Activated CD4-positive, alpha-beta memory T cell treated with anti-CD3 and anti-CD28 coated beads for 36 hours (primary cell): ENCODE measurements around the gene CGB7. TPM values are rescaled to one million over a fixed set of nuclear protein-coding genes. Genes with fewer than 3 reads are reported as not detected.
A peak's percentile ranks its signal among the peaks of the same experiment; 100 is the strongest.
"Not testable (repeated sequence)": the region's sequence is repeated elsewhere in the genome, so short reads cannot be mapped to it uniquely, and the experiment has no call there.

Experiments
- CTCF ChIA-PET: fragments of 350-600 bp; sonication (Branson Sonifier 250); formaldehyde crosslinking; loops from one replicate; lab custom pipeline; 2021; ENCODE audit warnings: antibody characterized with exemption, inconsistent platforms; lab: Charles Lee
- POLR2A ChIA-PET: fragments of 350-600 bp; sonication (Branson Sonifier 250); formaldehyde crosslinking; loops from one replicate; lab custom pipeline; 2021; ENCODE audit warnings: antibody characterized with exemption; lab: Charles Lee
- DNase-seq: peaks from one replicate; pipeline ENCODE4 v3.0.0-alpha.2; 2020
- H3K27ac Mint-ChIP-seq: one replicate; pipeline ENCODE4 v1.8.0; 2021; ENCODE audit warnings: mixed read lengths
- H3K27me3 Mint-ChIP-seq: one replicate; pipeline ENCODE4 v1.8.0; 2021; ENCODE audit warnings: mixed read lengths
- H3K36me3 Mint-ChIP-seq: one replicate; pipeline ENCODE4 v1.8.0; 2021; ENCODE audit warnings: mixed read lengths
- H3K4me1 Mint-ChIP-seq: one replicate; pipeline ENCODE4 v1.8.0; 2021; ENCODE audit warnings: low read depth, mixed read lengths
- H3K4me3 Mint-ChIP-seq: one replicate; pipeline ENCODE4 v1.8.0; 2021; ENCODE audit warnings: mild to moderate bottlenecking, mixed read lengths
- H3K9me3 Mint-ChIP-seq: one replicate; pipeline ENCODE4 v1.8.0; 2021; ENCODE audit warnings: mixed read lengths
- intact Hi-C: fragments of 100-400 bp; cut with micrococcal nuclease; formaldehyde crosslinking; loops from one replicate; pipeline ENCODE4 v1.15.1; 2023
- total RNA-seq, 2 experiments: library from RNA; stranded (reverse); gene quantifications; one replicate each; pipeline ENCODE4 v1.2.3, GENCODE V29; 2021

Gene CGB7
- total RNA-seq, 2 experiments from 2014 or later = not detected

DNA sequence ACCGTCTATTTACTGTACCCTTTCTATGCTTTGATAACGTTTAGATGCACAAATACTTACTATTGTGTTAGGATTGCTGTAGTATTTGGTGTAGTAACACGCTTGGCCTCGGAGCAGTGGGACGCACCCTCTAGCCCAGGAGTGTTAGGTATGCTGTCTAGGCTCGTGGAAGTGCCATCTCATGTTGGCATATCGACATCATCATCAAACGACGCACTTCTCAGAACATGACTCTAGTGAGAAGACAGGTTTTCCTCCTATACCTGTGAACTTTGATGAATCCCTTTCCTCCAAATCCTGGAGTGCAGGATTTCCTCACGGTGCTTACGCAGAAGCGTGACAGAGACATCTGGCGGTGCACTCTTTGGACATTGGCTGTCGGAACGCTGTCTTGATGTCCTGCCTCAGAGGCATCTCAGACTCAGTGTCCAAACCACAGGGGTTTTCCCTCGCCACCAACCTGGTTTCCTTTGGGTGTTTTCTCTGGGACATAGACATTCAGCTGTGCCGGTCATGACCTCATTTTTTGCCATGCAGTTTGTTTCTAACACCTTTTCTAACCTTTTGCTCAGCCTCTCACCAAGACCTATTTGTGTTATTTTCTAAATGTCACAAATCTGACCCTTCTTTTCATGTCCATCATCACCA lies 34.0 kb upstream of the CGB7 start:
- H3K27ac Mint-ChIP-seq = peak overlapping the region; percentile 25
- peak; percentile 18 for DNase-seq
- ChIA-PET POLR2A (no interaction called here), CTCF (interaction anchor here (1.6 kb wide), 1 partner anchor 23 kb away, joined by 4 read pairs; the partner anchor contains the start of gene LIN7B)
- intact Hi-C loops = no loop called here
- H3K4me1 Mint-ChIP-seq = peaks cover 35% of the 10 kb centered on the region
- H3K27me3 Mint-ChIP-seq = no peaks in the 10 kb centered on the region
- H3K9me3 Mint-ChIP-seq = no peaks in the 10 kb centered on the region
- peaks cover 46% of the 10 kb centered on the region for H3K36me3 Mint-ChIP-seq
- no peak overlapping the region for H3K4me3 Mint-ChIP-seq

DNA sequence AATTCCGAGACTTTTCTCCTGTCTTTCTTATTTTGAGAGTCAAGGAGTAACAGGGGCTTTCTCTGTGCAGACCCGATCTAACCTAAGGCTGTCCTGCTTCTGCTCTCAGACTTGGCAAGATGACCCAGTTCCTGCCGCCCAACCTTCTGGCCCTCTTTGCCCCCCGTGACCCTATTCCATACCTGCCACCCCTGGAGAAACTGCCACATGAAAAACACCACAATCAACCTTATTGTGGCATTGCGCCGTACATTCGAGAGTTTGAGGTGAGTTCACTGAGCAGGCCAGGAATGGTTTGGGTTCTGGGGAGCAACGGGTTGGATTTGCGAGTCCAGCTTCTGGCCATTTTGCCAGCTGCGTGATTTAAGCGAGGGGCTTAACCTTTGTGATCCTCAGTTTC lies 28.7 kb upstream of the CGB7 start:
- Mint-ChIP-seq H3K9me3 (no peaks in the 10 kb centered on the region), H3K27me3 (no peaks in the 10 kb centered on the region), H3K36me3 (peaks cover 38% of the 10 kb centered on the region), H3K27ac (peak overlapping the region; percentile 82), H3K4me1 (peaks cover 39% of the 10 kb centered on the region), H3K4me3 (peak overlapping the region; percentile 96)
- POLR2A ChIA-PET = interaction anchor here (0.8 kb wide), 1 partner anchor 28 kb away, joined by 3 read pairs; the partner anchor contains the start of gene LIN7B
- no peak for DNase-seq
- intact Hi-C loops = loop anchor here (10.0 kb wide), 1 partner anchor 91 kb away; the partner anchor contains the start of genes GYS1 and RUVBL2
- CTCF ChIA-PET = interaction anchor here (1.2 to 4.0 kb wide), 5 partner anchors 9 to 62 kb away, joined by 3 to 42 read pairs (median 6); no protein-coding TSS in a partner anchor

DNA sequence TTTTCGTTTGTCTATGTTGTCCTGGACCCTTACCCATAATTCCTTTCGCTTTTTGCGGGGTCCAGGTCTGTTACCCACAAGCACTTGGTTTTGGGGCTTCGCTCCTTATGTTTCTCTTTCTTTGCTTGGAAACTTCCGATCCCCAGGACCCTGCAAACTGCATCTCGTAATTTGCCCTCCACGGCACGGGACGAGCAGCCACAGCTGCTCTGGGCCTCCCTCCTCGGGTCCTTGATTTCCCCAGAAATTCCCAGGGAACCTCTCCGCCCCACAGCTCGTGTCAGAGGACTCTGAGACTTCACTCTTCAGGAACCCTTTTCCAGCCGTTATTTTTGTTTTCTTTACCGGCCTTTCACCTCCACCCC lies 28.3 kb upstream of the CGB7 start:
- H3K4me1 Mint-ChIP-seq = peaks cover 37% of the 10 kb centered on the region
- ChIA-PET CTCF (interaction anchor here (1.2 to 4.0 kb wide), 4 partner anchors 9 to 62 kb away, joined by 3 to 42 read pairs (median 6); no protein-coding TSS in a partner anchor), POLR2A (interaction anchor here (0.8 kb wide), 1 partner anchor 28 kb away, joined by 3 read pairs; the partner anchor contains the start of gene LIN7B)
- H3K36me3 Mint-ChIP-seq = peaks cover 35% of the 10 kb centered on the region
- no peaks in the 10 kb centered on the region for H3K9me3 Mint-ChIP-seq
- intact Hi-C loops = loop anchor here (1.0 to 10.0 kb wide), 3 partner anchors 33 to 440 kb away; partner anchors contain the start of genes C19orf73, CA11, GYS1 and PPFIA3
- H3K27ac Mint-ChIP-seq = peak overlapping the region; percentile 82
- H3K27me3 Mint-ChIP-seq = no peaks in the 10 kb centered on the region
- peak overlapping the region; percentile 96 for H3K4me3 Mint-ChIP-seq
- DNase-seq = no peak

DNA sequence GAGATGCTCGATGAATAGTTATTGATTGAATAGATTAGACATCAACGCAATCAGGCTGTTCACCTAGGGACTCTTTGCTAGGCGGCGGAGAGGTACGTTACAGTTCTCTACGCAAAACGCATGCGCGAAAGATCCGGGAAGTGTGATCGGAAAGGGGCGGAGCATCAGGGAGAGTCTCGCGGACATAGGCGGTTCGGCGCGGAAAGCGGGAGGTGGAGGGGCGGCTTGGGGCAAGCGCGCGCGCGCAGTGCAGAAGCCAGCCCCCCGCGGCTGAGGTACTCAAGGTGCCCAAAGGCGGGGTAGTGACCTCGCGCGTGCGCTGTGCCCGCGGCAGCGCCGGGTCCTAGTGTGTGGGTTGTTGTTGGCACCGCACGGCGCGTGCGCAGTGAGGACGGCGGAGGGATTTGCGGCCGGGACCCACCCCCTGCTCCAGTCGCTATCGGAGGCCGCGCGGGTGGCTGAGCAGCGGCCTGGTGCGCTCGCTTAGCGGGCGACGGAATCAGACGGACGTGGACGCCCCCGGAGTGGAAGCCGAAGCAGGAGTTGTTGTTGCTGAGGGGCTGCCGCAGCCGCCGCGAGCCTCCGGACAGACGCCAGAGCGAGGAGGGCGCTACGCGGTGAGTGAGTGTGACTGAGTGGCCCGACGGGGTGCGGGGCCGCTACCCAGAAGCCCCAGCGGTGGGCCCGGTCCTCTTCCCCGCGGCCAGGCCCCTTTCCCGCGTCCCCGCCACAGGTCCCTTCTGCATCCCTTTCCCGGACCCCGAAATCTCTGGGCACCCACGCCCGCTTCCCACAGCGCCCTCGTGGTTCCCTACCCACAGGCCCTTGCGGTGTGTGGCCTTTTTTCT lies 27.7 kb upstream of the CGB7 start, which contains the start of gene SNRNP70:
SNRNP70 (plus strand) TSS at position 432 of the 848 bp plus-strand sequence. CDS start 964 bp downstream, outside the sequence.
- POLR2A ChIA-PET = no interaction called here
- intact Hi-C loops = loop anchor here (1.0 to 10.0 kb wide), 3 partner anchors 34 to 439 kb away; partner anchors contain the start of genes C19orf73, CA11, GYS1 and PPFIA3
- CTCF ChIA-PET = interaction anchor here (2.5 to 4.0 kb wide), 2 partner anchors 13 to 21 kb away, joined by 8 to 42 read pairs; no protein-coding TSS in a partner anchor
- Mint-ChIP-seq H3K9me3 (no peaks in the 10 kb centered on the region), H3K27me3 (no peaks in the 10 kb centered on the region), H3K36me3 (peaks cover 29% of the 10 kb centered on the region), H3K4me3 (peak within 1 kb of the TSS; percentile 96), H3K27ac (peak within 1 kb of the TSS; percentile 82), H3K4me1 (peaks cover 31% of the 10 kb centered on the region)
- peak; percentile 99 for DNase-seq

DNA sequence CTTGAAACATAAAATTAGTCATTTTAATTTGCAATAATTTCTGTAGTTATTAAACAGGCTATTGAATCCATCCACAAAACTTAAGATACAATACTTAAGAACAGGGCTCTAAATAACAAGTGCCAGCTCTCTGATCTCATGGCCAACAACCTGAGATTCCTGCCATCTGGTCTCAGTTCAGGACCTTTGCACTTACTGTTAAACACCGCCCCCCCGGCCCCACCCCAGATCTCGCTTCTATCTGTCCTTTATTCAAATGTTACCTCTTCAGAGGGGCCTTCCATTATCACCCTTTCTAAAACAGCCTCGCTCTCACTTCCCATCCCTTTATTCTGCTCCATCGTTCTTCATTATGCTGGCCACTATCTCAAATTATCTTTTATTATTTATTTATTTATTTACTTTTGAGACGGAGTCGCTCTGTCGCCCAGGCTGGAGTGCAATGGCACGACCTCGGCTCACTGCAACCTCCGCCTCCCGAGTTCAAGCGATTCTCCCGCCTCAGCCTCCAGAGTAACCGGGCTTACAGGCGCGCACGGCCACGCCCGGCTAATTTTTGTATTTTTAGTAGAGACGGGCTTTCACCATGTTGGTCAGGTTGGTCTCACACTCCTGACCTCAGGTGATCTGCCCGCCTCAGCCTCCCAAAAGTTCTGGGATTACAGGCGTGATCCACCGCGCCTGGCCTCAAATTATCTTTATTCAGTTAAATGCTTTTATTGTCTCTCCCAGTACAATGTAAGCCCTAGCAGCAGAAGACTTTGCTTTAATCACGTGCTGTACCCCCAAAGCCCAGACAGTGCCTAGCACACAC lies 26.9 kb upstream of the CGB7 start:
- H3K4me1 Mint-ChIP-seq = peaks cover 29% of the 10 kb centered on the region
- intact Hi-C loops = loop anchor here (1.0 to 10.0 kb wide), 3 partner anchors 35 to 438 kb away; partner anchors contain the start of genes C19orf73, CA11, GYS1 and PPFIA3
- no peaks in the 10 kb centered on the region for H3K27me3 Mint-ChIP-seq
- ChIA-PET POLR2A (no interaction called here), CTCF (no interaction called here)
- DNase-seq = no peak
- no peaks in the 10 kb centered on the region for H3K9me3 Mint-ChIP-seq
- H3K27ac Mint-ChIP-seq = peak overlapping the region; percentile 82
- H3K36me3 Mint-ChIP-seq = peaks cover 27% of the 10 kb centered on the region
- H3K4me3 Mint-ChIP-seq = peak overlapping the region; percentile 96

DNA sequence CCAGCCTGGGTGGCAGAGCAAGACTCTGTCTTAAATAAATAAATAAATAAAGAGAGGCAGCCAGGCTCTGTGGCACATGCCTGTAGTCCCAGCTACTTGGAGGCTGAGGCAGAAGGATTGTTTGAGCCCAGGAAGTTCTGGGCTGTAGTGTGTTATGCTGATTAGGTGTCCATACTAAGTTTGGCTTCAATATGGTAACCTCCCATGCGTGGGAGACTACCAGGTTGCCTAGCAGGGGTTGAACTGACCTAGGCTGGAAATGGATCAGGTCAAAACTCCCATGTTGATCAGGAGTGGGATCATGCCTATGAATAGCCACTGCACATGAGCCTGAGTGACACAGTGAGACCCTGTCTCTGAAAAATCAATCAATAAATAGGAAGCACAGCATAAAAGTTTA lies 23.7 kb upstream of the CGB7 start:
- no peak for DNase-seq
- CTCF ChIA-PET = interaction anchor here (2.3 kb wide), 1 partner anchor 17 kb away, joined by 13 read pairs; no protein-coding TSS in a partner anchor
- H3K9me3 Mint-ChIP-seq = no peaks in the 10 kb centered on the region
- POLR2A ChIA-PET = no interaction called here
- H3K36me3 Mint-ChIP-seq = peaks cover 8% of the 10 kb centered on the region
- no peak overlapping the region for H3K27ac Mint-ChIP-seq
- H3K4me1 Mint-ChIP-seq = peaks cover 12% of the 10 kb centered on the region
- no peak overlapping the region for H3K4me3 Mint-ChIP-seq
- peaks cover 2% of the 10 kb centered on the region for H3K27me3 Mint-ChIP-seq
- intact Hi-C loops = loop anchor here (10.0 kb wide), 1 partner anchor 86 kb away; the partner anchor contains the start of genes GYS1 and RUVBL2

DNA sequence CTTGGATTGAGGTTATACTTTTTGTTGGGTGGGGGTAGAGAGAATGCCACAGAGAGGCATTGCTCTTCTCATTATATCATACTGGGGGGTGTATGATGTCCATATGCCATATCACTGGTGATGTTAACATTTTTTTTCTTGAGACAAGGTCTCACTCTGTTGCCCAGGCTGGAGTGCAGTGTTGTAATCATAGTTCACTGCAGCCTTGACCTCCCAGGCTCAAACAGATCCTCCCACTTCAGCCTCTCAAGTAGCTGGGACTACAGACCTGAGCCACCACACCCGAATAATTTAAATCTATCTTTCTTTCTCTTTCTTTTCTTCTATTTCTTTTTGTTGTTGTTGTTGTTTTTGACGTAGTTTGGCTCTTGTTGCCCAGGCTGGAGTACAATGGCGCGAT lies 22.8 kb upstream of the CGB7 start:
- ChIA-PET CTCF (interaction anchor here (0.6 kb wide), 1 partner anchor 87 kb away, joined by 3 read pairs; the partner anchor contains the start of genes GYS1 and RUVBL2), POLR2A (no interaction called here)
- peaks cover 7% of the 10 kb centered on the region for H3K4me1 Mint-ChIP-seq
- H3K27ac Mint-ChIP-seq = no peak overlapping the region
- H3K36me3 Mint-ChIP-seq = peaks cover 3% of the 10 kb centered on the region
- H3K9me3 Mint-ChIP-seq = no peaks in the 10 kb centered on the region
- H3K27me3 Mint-ChIP-seq = peaks cover 6% of the 10 kb centered on the region
- H3K4me3 Mint-ChIP-seq = no peak overlapping the region
- no peak for DNase-seq
- intact Hi-C loops = loop anchor here (10.0 kb wide), 1 partner anchor 86 kb away; the partner anchor contains the start of genes GYS1 and RUVBL2

DNA sequence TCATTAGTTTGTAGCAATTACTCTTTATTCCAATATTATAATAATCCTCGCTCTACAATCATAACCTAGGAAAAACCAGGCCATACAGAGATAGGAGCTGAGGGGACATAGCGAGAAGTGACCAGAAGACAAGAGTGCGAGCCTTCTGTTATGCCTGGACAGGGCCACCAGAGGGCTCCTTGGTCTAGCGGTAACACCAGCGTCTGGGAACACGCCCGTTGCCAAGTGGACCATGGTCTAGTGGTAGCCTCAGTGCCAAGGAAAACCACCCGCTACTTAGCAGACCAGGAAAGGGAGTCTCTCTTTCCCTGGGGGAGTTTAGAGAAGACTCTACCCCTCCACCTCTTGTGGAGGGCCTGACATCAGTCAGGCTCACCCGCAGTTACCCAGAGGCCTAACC lies 17.3 kb upstream of the CGB7 start:
- CTCF ChIA-PET = interaction anchor here (0.6 to 2.6 kb wide), 6 partner anchors 15 to 124 kb away, joined by 3 to 8 read pairs (median 4); no protein-coding TSS in a partner anchor
- POLR2A ChIA-PET, H3K36me3 Mint-ChIP-seq, H3K4me3 Mint-ChIP-seq, H3K27ac Mint-ChIP-seq, H3K9me3 Mint-ChIP-seq: not testable (repeated sequence)
- Mint-ChIP-seq H3K4me1 (peaks cover 11% of the 10 kb centered on the region), H3K27me3 (peaks cover 36% of the 10 kb centered on the region)
- intact Hi-C loops = loop anchor here (2.0 kb wide), 1 partner anchor 72 kb away; no protein-coding TSS in a partner anchor
- peak; percentile 45 for DNase-seq

DNA sequence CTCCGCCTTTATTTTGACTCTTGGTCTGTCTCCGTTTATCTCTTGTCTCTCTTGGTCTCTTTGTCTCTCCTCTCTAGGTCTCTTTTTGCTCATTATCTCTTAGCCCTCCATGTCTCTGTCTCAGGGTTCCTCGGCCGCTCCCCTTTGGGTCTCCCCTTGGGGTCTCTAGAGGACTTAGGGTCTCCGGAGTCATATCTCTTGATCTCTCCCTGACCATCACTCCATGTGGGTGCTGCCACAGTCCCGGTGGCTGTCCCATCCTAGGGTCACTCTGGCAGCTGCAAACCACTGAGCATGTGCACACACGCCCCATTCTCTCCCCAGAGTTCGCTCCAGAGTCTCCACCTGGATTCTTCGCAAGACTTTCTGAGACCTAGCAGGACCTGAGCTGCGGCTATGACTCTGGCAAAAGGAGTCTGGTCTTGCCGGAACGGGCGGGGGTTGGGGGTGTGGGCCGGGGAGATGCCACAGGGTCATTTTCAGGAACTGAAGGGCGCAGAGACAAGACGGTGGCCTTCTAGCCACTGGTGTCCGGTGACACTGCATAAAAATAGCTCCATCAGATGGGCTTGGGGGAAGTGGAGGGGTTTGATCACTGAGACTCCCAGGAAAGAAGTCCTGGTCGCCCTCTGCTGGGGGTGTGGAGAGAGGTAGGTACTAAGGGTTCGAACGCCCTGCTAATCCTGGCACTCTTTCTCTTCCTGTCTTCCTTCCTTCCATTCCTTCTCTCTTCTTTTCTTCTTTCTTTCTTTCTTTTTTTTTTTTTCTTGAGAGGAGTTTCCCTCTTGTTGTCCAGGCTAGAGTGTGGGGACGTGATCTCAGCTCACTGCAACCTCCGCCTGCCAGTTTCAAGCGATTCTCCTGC lies 16.2 kb upstream of the CGB7 start:
- intact Hi-C loops = loop anchor here (2.0 kb wide), 1 partner anchor 73 kb away; no protein-coding TSS in a partner anchor
- ChIA-PET CTCF (interaction anchor here (0.7 to 2.6 kb wide), 8 partner anchors 8 to 125 kb away, joined by 3 to 8 read pairs (median 4); partner anchors contain the start of genes GYS1 and RUVBL2), POLR2A (no interaction called here)
- no peak for DNase-seq
- Mint-ChIP-seq H3K4me1 (peaks cover 11% of the 10 kb centered on the region), H3K36me3 (no peaks in the 10 kb centered on the region), H3K9me3 (no peaks in the 10 kb centered on the region), H3K4me3 (no peak overlapping the region), H3K27ac (no peak overlapping the region), H3K27me3 (peaks cover 45% of the 10 kb centered on the region)

DNA sequence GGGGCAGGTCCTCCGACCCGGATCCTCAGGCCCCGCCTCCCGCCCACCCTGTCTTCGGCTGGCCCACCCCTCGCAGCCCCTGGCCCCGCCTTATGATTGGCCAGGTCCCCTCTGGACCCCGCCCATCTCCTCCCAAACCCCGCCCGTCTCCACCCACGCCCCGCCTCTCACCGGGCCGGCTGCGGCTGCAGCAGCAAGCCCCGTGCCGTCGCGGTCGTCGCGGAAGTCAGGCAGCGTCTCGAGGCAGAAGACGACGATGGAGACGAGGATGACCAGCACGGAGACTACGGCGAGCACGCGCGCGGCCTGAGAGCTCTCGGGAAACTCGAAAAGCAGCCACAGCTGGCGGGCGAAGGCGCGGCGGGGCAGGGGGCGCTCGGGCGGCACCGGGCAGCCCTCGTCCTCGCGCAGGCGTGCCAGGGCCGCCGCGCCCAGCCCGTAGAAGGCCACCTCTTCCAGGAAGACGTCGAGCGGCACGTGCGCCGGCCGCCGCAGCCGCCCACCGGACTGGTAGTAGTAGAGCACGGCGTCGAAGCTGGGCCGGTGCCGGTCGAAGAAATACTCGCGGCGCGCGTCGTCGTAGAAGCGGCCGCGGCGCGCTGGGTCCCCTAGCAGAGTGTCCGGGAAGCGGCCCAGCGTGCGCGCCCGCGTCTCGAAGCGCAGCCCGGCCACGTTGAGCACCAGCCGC lies 14.5 kb upstream of the CGB7 start:
- H3K27ac Mint-ChIP-seq = no peak overlapping the region
- ChIA-PET POLR2A (no interaction called here), CTCF (interaction anchor here (0.7 to 1.6 kb wide), 2 partner anchors 63 to 74 kb away, joined by 3 to 4 read pairs; no protein-coding TSS in a partner anchor)
- intact Hi-C loops = no loop called here
- peak; percentile 34 for DNase-seq
- no peak overlapping the region for H3K4me3 Mint-ChIP-seq
- no peaks in the 10 kb centered on the region for H3K36me3 Mint-ChIP-seq
- H3K9me3 Mint-ChIP-seq = no peaks in the 10 kb centered on the region
- H3K27me3 Mint-ChIP-seq = peaks cover 54% of the 10 kb centered on the region
- H3K4me1 Mint-ChIP-seq = peaks cover 11% of the 10 kb centered on the region
